C4-2B (cell line): Measurements from ENCODE around the gene ZNF439.
"Not testable (repeated sequence)": the region's sequence is repeated elsewhere in the genome, so short reads cannot be mapped to it uniquely, and the experiment has no call there.

Source experiments
- ZFX ChIP-seq: fragments of 450-650 bp; IDR thresholded peaks from 2 replicates; pipeline ENCODE4 v1.6.1; 2017
- TF ChIP-seq, protein P1 (sequence below): fragments of 450-650 bp; conservative IDR thresholded peaks from 2 replicates; pipeline ENCODE4 v1.5.1; 2017; ENCODE audit warnings: mild to moderate bottlenecking

DNA sequence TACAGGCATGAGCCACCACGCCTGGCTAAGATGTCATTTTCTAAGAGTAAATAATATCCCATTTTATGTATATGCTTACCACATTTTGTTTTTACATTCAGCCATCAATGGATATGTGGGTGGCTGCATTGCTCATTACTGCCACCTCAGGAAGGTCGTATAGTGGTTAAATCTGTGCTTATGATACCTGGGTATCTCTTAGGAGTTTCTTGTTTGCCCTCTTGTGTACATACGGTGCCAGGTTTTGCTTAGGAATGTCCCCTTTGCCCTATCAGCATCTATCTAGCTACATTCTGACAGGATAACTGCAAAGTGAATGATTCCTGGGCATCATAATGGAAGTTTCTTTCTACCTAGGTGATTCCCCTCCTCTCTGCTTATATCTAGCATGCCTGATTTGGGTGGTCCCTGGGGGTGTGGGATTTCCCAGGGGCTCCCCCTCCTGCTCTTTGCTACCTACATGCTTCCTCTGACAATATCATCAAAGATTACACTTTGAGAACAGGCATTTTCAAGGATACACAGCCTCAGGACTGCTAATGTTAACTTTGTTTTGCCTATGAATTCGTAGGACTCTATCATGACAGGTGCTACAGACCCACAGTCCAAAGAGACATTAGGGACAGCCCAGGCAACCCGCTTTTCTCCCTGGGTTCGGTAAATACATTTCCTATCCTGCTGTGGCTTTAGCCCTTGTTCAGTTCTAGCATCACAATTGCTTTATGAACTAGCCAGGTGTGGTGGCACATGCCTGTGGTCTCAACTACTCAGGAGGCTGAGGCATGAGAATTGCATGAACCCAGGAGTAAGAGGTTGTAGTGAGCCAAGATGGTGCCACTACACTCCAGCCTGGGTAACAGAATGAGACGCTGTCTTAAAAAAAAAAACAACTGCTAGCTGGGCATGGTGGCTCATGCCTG is 19.3 kb upstream of the ZNF439 start:
- TF ChIP-seq, protein P1, sequence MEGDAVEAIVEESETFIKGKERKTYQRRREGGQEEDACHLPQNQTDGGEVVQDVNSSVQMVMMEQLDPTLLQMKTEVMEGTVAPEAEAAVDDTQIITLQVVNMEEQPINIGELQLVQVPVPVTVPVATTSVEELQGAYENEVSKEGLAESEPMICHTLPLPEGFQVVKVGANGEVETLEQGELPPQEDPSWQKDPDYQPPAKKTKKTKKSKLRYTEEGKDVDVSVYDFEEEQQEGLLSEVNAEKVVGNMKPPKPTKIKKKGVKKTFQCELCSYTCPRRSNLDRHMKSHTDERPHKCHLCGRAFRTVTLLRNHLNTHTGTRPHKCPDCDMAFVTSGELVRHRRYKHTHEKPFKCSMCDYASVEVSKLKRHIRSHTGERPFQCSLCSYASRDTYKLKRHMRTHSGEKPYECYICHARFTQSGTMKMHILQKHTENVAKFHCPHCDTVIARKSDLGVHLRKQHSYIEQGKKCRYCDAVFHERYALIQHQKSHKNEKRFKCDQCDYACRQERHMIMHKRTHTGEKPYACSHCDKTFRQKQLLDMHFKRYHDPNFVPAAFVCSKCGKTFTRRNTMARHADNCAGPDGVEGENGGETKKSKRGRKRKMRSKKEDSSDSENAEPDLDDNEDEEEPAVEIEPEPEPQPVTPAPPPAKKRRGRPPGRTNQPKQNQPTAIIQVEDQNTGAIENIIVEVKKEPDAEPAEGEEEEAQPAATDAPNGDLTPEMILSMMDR, result not testable (repeated sequence)
- not testable (repeated sequence) for TF ChIP-seq ZFX
